Inflammatory macrophage (primary cell): Measurements from ENCODE around the gene ADGRG3.

ENCODE experiments used
- DNase-seq, 2 donors: peaks; one replicate each; pipeline ENCODE4 v3.0.0-alpha.2; 2020 to 2022

Gene ADGRG3

DNA sequence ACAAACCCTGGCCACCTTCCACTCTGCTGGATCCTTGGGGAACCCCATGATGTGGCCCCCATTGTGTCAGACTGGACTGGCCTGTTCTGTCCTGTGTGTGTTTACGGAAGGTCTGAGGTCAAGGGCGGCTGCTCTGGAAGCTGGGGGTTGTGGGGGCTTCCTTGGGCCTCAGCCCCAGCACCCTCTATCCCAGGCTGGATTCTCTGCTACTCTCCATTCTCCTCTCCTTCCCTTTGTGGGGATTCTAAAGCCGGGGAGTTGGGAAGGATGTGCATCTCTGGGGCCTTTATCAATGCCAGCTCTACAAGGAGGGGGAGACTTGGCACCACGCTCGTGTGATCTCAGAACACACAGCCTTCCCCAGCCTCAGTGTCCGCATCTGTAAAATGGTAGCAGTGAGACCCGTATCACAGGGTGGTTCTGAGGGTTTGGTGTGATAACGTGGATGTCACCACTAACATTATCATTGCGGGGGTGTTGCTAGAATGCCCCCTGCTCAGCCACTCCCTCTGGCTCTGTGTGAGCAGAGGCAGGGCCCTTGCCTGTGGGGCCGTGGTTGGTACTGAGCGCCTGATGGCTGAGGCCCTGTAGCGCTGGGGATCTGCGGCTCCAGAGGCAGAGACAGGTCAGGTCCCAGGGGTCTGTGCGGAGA is 21.6 kb upstream of the ADGRG3 start:
- no peak for DNase-seq

DNA sequence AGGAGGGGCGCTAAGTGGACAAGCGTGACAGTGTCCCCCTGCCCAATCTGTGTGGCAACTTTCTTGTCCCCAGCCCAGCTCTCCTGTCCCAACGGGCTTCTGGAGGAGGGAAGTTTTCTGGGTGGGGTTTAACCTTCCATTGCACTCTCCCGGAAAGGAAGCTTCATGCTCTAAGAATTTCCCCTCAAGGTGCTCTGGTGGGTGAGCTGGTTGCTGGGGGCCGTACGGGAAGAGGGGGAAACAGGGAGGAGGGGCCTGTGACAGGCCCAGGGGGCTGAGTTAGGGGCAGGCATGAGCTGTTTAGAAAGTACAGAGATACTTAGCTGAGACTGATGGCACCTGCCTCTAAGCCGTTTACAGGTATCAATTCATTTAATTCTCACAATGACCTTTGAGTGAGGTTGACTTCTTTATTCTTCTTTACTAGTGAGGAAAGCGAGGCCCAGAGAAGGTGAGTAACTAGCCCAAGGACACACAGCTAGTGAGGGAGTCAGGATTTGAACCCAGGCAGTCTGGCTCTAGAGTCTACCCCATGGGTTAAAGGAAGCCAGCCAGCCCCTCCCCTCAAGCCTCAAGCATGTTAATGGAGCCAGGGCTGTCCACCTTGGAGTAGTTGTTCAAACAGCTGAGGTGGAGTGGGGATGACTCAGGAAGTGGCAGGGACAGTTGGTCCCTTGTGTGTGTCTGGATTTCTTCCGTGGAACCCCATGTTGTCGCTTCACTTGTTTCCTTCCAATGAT is 20.8 kb upstream of the ADGRG3 start:
- no peak for DNase-seq

DNA sequence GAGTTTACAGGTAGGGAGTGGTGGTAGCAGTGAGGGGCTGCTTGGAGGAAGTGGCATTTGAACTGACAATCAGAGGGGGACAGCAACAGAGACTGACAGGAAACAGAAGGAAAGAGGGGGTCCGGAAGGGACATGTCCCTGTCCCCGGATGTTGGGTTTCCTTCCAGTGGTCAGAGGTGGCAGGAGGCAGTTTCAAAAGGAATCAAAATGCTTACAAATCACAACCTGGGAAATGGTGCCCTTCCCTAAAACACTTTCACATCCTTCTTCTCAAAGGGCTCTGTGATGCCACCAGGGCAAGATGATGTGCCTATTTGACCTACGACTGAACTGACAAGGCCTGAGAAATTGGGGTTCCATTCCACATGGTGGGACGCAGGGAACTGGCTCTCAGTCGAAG is 20.0 kb upstream of the ADGRG3 start:
- DNase-seq, result peak; percentile 58 to 59

DNA sequence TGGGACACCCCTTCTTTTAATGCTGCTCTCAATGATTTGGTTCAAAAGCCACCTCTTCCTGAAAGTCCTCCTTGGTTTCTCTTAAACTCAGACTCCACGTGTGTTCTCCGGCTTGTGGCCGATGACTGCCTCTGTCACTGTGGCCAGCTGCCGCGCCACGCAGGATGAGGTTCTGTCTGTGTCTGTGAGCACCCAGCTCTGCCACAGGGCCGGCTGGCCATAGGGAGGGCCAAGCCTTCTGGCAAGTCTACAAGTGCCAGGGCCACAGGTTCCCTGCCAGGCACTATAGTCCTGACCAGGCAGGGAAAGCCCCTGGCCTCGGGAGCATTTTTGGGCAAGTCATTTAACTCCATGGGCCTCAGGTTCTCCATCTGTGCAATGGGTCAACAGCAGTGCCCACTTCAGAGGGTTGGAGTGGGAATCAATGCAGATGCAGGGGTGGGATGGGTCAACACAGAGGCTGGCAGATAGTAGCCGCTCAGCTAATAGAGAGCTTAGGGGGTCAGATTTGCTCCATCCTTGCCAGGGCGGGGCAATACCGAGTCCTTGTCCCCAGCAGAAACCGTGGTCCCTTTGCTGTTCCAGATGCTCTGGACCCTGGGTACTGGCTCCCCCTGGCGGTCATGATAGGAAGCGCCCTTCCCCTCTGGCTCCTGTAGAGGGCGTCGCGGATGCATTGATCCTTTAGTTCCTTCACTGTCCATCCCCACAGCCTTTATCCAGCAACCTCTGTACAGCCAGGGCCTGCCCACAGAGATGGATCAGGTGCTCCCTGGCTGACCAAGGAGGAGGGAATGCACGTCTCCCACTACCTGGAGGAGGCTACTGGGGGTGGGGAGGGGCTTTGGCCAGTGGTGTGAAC is 19.3 kb upstream of the ADGRG3 start:
- DNase-seq, result peak; percentile 87 to 95

DNA sequence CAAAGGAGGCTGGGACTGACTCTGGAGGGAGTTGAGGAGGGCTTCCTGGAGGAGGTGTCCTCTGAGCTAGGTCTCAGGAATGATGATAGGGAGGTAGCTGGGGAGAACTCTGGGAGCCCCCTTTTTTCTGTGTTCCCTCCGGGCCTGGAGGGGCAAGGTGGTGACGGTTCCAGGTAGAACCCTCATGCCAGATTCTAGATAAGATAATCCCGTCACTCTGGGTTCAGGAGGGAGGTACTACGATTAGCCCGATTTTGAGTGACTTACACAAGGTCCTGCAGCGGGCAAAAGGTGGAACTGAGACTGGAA is 18.7 kb upstream of the ADGRG3 start:
- no peak for DNase-seq

DNA sequence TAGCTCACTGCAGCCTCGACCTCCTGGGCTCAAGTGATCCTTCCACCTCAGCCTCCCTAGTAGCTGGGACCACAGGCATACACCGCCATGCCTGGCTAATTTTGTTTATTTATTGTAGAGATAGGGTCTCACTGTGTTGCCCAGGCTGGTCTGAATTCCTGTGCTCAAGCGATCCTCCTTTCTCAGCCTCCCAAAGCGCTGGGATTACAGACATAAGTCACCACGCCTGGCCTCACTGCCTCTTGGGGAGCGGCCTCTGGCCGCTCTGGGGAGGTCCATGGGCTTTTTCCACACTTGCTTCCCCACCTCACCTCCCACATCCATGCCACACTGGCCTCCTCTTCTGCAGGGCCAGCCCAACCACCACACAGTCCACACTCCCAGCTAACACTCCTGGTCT is 18.3 kb upstream of the ADGRG3 start:
- no peak for DNase-seq

DNA sequence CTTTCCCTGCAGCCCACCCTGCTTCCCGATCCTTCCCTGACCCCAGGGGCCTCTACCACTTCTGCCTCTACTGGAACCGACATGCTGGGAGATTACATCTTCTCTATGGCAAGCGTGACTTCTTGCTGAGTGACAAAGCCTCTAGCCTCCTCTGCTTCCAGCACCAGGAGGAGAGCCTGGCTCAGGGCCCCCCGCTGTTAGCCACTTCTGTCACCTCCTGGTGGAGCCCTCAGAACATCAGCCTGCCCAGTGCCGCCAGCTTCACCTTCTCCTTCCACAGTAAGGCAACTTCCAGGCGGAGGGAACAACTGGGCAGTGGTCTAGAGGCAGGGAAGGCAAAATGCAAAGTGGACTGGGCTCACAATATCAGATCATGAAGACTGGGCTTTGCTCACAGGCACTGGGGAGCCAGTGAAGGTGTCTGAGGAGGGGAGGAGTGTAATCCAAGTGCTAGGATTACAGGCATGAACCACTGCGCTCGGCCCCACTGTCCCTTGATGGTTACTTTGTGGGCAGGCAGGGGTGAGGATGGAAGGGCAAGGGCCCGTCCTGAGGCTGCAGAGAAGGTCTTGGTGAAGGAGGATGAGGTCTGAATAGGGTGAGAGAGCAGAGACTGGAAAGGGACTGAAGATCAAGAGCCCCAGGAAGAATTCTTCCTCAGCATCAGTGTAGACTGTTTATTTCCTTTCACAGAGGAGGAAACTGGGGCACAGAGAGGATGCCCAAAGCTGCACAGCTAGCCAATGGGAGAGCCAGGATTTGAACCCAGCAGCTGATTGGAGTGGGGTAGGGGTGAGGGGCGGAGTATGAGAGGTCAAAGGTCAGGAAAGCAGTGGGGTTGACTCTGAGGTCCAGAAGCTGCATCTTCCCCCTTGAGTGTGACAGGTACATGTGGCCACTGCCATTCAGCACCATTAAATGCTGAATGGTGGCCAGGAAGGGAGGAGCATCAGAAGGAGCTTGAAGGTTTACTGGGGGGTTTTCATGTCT is 16.5 kb upstream of the ADGRG3 start:
- DNase-seq, result no peak

DNA sequence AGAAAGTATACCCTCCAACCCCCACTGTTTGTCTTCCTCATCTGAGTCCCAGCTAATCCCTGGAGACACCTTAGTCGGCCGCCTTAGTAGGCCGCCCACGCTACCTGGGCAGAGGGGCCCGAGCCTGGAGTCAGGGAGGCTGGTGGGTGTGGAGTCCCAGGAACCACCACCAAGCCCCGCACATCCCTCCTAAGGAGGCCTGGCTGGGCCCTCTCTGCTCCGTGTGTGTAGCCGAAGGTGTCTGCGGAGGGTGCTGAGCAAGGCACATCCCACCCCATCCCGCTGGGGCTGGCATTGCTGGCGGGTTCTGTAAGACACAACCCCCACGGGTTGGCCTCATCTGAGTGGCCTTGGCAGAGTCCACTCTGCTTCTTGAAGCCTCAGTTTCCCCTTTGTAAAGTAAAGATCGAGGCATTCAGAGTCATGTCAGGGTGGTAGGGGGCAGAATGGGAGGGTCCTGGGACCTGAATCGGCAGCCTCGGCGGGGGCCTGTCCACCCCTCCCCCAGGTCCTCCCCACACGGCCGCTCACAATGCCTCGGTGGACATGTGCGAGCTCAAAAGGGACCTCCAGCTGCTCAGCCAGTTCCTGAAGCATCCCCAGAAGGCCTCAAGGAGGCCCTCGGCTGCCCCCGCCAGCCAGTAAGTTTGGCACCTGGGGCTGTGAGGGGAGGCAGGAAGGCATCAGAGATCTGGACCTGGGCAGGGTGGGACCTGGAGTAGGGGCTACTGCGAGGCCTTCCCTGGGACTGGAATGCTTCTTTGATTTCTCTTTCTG is 15.2 kb upstream of the ADGRG3 start:
- no peak for DNase-seq

DNA sequence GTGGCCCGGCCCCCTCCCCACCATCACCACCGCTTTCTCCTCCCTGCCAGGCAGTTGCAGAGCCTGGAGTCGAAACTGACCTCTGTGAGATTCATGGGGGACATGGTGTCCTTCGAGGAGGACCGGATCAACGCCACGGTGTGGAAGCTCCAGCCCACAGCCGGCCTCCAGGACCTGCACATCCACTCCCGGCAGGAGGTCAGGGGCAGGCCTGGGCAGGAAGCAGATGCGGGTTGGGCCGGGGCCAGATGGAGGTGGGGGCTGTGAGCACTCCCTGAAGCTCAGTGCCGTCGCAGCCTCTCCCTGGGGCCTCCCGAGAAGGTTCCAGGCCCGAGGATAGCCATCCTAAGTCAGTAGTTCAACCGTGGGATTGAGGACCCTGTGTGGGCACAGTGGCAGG is 14.2 kb upstream of the ADGRG3 start:
- DNase-seq, result no peak

DNA sequence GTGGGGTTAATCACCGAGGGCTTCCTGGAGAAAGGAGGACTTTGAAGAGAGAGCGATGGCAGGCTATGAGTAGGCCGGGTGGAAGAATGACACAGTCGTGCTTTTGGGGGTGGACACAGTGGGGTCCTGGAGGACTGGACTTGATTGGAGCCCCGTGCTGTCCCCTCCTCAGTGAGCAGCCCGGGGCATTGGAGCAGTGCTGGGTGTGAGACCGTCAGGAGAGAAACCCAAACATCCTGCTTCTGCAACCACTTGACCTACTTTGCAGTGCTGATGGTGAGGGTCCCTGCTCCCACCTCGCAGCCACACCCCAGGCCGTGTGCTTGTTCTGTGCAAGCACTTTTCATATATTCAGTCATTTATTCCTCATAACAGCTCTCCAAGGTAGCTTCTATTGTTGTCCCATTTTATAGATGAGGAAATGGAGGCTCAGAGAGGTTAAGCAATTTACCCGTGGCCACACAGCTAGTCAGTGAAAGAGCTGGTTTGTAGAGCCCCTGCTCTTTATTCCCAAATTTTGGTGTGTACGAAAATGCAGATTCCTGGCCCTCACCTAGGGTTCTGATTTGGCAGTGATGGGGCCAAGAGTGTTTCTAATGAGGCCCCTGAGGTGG is 11.7 kb upstream of the ADGRG3 start:
- DNase-seq, result no peak

DNA sequence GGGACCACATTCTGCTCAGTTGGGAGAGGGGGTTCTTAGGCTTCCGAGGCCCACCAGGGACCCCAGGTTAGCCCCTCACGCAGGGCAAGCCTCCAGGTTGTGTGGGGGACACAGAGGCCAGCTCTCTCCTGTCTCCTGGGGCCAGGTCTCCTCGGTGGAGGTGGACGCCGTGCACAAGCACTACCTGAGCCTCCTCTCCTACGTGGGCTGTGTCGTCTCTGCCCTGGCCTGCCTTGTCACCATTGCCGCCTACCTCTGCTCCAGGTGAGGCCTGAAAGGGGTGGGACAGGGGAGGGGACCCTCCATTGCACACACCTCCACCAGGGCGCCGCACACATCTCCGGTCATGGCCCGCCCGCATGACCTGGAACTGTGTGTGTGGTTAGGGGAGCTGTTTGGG is 10.9 kb upstream of the ADGRG3 start:
- DNase-seq, result no peak

DNA sequence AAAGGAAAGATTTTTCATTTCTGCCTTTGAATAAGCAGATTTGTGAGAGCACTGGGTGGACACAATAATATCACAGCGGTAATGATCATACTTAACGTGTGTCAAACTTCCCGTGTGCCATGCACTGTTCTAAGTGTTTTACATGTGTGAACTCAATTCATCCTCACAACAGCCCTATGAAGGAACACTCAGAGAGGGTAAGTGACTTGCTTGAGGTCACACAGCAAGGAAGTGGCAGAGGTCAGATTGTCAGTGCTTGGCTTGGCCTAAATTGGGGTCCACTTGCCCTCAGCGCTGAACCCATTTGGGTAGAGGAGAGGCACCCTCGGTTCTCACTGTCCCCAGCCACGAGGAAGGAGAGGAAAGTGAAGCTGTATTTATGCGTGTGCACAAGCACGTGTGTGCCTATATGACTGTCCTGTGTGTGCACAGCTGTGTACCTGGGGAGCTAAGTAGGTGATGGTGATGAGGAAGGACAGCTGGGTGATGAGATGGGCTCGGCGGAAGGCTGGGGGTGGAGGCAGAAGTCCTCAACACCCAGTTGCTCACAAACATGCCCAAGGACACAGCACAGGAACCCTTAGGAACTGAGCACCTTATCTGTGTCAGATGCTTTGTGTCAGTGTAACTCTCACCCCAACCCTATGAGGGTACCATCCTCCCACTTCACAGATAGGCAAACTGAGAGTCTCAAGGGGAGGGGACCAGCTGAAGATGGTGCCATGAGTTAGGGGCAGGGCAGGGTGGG is 9.8 kb upstream of the ADGRG3 start:
- no peak for DNase-seq

DNA sequence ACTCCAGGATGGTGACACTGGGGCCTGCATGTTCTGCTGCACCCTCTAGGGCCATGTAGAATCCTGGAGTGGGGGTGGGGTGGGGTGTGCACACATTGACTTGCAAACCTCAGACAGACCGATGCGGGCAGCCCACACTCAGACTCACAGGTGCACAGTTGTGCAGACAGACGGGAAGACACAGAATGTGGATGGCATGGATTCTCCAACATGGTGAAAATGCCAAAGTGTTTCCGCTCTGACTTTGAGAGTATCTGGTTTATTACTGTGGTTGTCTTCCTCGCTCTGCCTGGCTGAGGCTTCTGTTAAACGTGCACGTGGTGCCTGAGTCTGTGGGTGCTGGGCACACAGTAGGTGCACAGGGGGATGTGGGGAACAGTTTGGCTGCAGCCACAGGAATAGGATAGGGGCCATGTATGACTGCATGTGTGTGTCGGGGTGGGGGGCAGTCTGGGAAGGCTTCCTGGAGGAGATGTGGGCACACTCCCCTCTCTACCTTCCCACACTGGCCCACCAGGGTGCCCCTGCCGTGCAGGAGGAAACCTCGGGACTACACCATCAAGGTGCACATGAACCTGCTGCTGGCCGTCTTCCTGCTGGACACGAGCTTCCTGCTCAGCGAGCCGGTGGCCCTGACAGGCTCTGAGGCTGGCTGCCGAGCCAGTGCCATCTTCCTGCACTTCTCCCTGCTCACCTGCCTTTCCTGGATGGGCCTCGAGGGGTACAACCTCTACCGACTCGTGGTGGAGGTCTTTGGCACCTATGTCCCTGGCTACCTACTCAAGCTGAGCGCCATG is 9.0 kb upstream of the ADGRG3 start:
- DNase-seq, result no peak

DNA sequence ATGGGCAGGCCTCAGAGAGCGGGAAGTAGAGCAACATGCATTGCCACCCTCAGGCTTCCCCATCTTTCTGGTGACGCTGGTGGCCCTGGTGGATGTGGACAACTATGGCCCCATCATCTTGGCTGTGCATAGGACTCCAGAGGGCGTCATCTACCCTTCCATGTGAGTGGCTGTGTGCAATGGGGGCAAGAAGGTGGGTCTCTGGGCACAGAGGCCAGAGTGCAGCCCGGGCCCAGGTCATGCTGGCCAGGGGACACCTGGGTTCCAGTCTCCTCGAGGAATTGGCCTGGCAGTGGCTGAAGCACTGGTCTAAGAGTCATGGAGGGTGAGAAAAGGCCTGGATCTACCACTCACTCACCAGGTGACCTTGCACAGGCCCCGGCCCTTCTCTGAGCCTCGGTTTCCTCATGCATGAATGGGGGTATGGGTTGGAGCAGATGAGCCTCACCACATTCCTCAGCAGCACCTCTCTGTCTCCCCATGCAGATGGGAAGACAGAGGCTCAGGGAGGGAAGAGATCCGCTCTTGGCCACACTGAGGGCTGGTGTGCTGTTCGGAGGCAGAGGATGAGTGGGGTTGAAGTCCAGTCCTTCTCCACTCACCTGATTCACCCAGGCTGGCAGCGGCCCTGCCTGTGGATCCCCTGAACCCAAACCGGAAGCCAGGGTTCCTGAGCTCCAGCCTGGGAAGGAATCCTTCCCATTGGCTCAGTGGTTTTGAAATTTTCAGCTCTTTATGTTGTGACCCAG is 7.2 kb upstream of the ADGRG3 start:
- no peak for DNase-seq

DNA sequence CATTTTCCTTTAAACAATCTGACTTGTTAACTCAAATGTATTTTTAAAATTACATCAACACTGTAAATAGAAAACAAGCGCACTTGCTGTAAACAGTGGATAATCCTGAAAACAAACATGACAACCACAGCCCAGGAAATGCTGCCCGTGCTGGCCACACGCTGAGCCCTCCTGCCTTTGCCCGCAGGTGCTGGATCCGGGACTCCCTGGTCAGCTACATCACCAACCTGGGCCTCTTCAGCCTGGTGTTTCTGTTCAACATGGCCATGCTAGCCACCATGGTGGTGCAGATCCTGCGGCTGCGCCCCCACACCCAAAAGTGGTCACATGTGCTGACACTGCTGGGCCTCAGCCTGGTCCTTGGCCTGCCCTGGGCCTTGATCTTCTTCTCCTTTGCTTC is 6.6 kb upstream of the ADGRG3 start:
- DNase-seq, result no peak

DNA sequence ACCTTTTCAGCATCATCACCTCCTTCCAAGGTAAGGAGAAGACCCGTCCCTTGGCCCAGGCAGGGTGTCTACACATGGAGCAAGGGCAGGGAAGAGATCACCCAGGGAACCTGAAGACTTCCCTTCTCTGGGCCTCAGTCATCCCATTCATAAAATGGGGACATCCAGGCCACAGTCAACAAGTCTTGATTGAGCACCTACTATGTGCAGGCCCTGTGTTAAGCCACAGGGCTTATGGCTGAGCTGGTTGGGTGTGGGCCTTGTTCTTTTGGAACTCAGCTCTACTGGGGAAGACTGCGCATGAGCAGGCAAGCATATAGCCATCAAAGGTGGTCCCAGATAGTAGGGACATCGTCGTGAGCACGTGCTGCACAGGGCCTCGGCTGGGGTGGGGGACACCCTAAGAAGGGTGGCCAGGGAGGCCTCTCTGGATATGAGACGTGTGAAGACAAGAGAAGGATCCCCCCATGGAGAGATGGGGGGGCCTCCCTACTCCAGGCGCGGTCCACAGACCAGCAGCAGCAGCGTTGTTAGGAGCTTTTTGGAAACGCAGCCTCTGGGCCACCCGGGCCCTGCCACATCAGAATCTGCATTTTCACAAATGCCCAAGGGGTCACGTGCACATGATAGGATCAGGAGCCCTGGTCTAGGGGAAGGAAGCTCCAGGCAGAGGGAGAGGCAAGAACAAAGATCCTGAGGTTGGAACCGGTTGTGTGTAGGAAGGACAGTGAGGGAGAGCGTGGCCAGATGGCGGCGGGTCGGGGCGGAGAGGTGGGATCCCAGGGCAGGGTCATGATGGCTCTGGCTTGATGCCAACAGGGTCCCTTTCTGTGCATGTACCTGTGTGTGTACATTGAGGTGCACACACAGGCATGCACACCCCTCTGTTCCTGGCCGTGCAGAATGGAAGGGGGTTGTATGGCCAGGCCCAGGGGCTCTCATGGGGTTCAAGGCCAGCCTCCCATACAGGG is 5.9 kb upstream of the ADGRG3 start:
- DNase-seq, result no peak

DNA sequence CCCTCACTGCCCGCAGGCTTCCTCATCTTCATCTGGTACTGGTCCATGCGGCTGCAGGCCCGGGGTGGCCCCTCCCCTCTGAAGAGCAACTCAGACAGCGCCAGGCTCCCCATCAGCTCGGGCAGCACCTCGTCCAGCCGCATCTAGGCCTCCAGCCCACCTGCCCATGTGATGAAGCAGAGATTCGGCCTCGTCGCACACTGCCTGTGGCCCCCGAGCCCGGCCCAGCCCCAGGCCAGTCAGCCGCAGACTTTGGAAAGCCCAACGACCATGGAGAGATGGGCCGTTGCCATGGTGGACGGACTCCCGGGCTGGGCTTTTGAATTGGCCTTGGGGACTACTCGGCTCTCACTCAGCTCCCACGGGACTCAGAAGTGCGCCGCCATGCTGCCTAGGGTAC is 4.7 kb upstream of the ADGRG3 start:
- no peak for DNase-seq
